IMR-90 (cell line): Measurements from ENCODE around the gene VAMP5. TPM values are rescaled to one million over a fixed set of nuclear protein-coding genes. Genes with fewer than 3 reads are reported as not detected.

Experiments used
- CTCF ChIP-seq: conservative IDR thresholded peaks from 2 replicates; pipeline ENCODE4 v1.5.1; 2012; ENCODE audit warnings: mild to moderate bottlenecking, low read depth, low read length, improper control_type of control experiment
- FOS ChIP-seq: fragments of 150-350 bp; IDR thresholded peaks from 2 replicates; pipeline ENCODE4 v1.6.1; 2016; ENCODE audit warnings: low read depth, low read length
- MAFK ChIP-seq: IDR thresholded peaks from 2 replicates; pipeline ENCODE4 v1.6.1; 2012; ENCODE audit warnings: low read depth, low read length, improper control_type of control experiment
- MAZ ChIP-seq: IDR thresholded peaks from 2 replicates; pipeline ENCODE4 v1.6.1; 2012; ENCODE audit warnings: low read depth, mild to moderate bottlenecking, low read length, improper control_type of control experiment, moderate library complexity, borderline replicate concordance
- polyA plus RNA-seq, 3 experiments: library from polyadenylated mRNA; depleted of rRNA; stranded (reverse); fragments of >200 nt; gene quantifications; 2 replicates each; pipeline ENCODE4 v1.2.3, GENCODE V29; 2012; ENCODE audit warnings: low replicate concordance in 1 of 3
- total RNA-seq: library from RNA; depleted of rRNA; stranded (reverse); fragments of >200 nt; gene quantifications from 2 replicates; pipeline ENCODE4 v1.2.3, GENCODE V29; 2012

The VAMP5 gene
- total and polyA plus RNA-seq, 2 of the 4 experiments (the other 2 are of a cell fraction) = 13.8 to 103 TPM

- TF ChIP-seq FOS (no peak), CTCF (no peak), MAZ (no peak), MAFK (no peak)
Measured at GRCh38 chr2:85595301-85596025, 11.2 kb downstream of the VAMP5 start, which contains the start of gene RNF181 (continued).
